Measurements from ENCODE around the gene RECK.

GRCh38 chr9:36142510-36143244, 106.0 kb downstream of the RECK start:
- TF ChIP-seq CTCF (IDR thresholded peaks at IDR 0.05; ENCODE audit: low read length) (no peak), EZH2 (optimal IDR thresholded peaks at IDR 0.05; ENCODE audit: low read depth, low read length) (no peak), EZH2phosphoT487 (IDR thresholded peaks at IDR 0.05; ENCODE audit: low read length) (no peak)

Measured in MM.1S (cell line).